Measurements from ENCODE around the gene NUMB.

DNA sequence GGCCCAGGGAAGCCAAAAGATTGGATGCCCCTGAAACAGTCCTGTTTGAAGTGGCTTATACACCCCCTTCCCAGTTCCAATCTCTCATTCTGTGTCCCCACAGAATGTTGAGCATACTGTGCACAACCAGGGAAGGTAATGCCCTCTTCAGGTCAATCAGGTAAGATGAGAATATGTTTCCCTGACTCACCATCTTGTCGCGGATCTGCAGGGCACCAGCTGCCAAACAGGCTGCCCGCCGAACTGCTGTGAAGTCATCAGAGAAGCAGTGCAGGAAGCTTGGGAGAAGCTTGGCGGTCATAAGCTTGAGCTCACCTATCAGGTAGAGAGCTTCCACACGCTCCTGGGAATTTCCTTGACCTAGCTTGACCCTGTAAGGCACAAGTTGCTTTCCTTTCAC lies 42.0 kb upstream of the NUMB start:
- TF ChIP-seq, protein P1, sequence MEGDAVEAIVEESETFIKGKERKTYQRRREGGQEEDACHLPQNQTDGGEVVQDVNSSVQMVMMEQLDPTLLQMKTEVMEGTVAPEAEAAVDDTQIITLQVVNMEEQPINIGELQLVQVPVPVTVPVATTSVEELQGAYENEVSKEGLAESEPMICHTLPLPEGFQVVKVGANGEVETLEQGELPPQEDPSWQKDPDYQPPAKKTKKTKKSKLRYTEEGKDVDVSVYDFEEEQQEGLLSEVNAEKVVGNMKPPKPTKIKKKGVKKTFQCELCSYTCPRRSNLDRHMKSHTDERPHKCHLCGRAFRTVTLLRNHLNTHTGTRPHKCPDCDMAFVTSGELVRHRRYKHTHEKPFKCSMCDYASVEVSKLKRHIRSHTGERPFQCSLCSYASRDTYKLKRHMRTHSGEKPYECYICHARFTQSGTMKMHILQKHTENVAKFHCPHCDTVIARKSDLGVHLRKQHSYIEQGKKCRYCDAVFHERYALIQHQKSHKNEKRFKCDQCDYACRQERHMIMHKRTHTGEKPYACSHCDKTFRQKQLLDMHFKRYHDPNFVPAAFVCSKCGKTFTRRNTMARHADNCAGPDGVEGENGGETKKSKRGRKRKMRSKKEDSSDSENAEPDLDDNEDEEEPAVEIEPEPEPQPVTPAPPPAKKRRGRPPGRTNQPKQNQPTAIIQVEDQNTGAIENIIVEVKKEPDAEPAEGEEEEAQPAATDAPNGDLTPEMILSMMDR (conservative IDR thresholded peaks at IDR 0.05 in 1 of 2, IDR thresholded peaks at IDR 0.05 in 1 of 2; ENCODE audit: low read depth in 1 of 2, low read length in 2 of 2): no peak
- no peak for TF ChIP-seq EZH2 (IDR thresholded peaks at IDR 0.05; ENCODE audit: low read length, missing control alignments)
